ENCODE data around the gene PATJ. TPM values are rescaled to one million over a fixed set of nuclear protein-coding genes. Genes with fewer than 3 reads are reported as not detected.

Gene PATJ
- total RNA-seq, 1 experiment from 2014 or later = 47.3 TPM

GRCh38 chr1:62159940-62160348 lies 417.7 kb downstream of the PATJ start:
- Histone ChIP-seq H2AFZ (ENCODE audit: low read length) (no peak overlapping the region), H2BK15ac (ENCODE audit: low read depth, low read length) (no peak overlapping the region), H4K8ac (replicated peaks; ENCODE audit: insufficient read length, low read depth, low read length) (no peak overlapping the region), H4K91ac (ENCODE audit: insufficient read length, low read depth, low read length) (no peak overlapping the region), H4K20me1 (ENCODE audit: control insufficient read depth, insufficient read depth, insufficient read length) (no peaks in the 10 kb centered on the region), H3T11ph (ENCODE audit: low read length) (no peak overlapping the region), H3K4me1 (ENCODE audit: insufficient read depth, low read length) (no peaks in the 10 kb centered on the region), H3K18ac (ENCODE audit: insufficient read length, low read depth, low read length) (no peak overlapping the region), H2BK120ac (ENCODE audit: low read depth, low read length, poor library complexity, severe bottlenecking) (no peak overlapping the region), H3K23ac (ENCODE audit: insufficient read length, low read depth, low read length) (no peak overlapping the region), H3K56ac (ENCODE audit: insufficient read length, low read depth, low read length) (no peak overlapping the region), H2BK5ac (ENCODE audit: insufficient read length, low read length) (no peak overlapping the region), H3K14ac (ENCODE audit: insufficient read depth, low read length) (no peak overlapping the region), H3K79me1 (ENCODE audit: insufficient read depth, low read depth, low read length, poor library complexity, severe bottlenecking) (no peaks in the 10 kb centered on the region), H3K23me2 (ENCODE audit: insufficient read length, low read depth, low read length, poor library complexity, severe bottlenecking) (no peaks in the 10 kb centered on the region), H3K79me2 (ENCODE audit: insufficient read depth, low read length) (no peaks in the 10 kb centered on the region), H3K27ac (ENCODE audit: insufficient read length, low read depth, low read length) (no peak overlapping the region), H2BK20ac (ENCODE audit: low read depth, low read length, poor library complexity, severe bottlenecking) (no peak overlapping the region), H3K9me3 (ENCODE audit: control insufficient read depth, low read depth, low read length) (no peaks in the 10 kb centered on the region), H2BK12ac (ENCODE audit: insufficient read length, low read depth, low read length) (no peak overlapping the region), H3K4me2 (ENCODE audit: insufficient read depth, insufficient read length, low read length) (no peak overlapping the region), H4K5ac (ENCODE audit: insufficient read length, low read depth, low read length) (no peak overlapping the region), H2AK5ac (ENCODE audit: insufficient read length, low read length) (no peak overlapping the region), H3K27me3 (ENCODE audit: insufficient read depth, low read length) (no peaks in the 10 kb centered on the region), H3K9ac (ENCODE audit: extremely low read depth, insufficient read length, low read length) (no peak overlapping the region), H3K4ac (ENCODE audit: low read depth, low read length) (no peak overlapping the region)
- no peak for TF ChIP-seq CTCF (conservative IDR thresholded peaks at IDR 0.05)
- H3K9me3 Mint-ChIP-seq = no peaks in the 10 kb centered on the region
- H3K4me3 Mint-ChIP-seq = no peak overlapping the region
- DNase-seq = no peak
- H3K4me1 Mint-ChIP-seq = no peaks in the 10 kb centered on the region
- whole genome bisulfite sequencing (ENCODE audit: extremely low coverage, insufficient read length, low lambda C conversion rate) = no CpG with 5 or more reads among the region's 6 CpGs
- no peaks in the 10 kb centered on the region for H3K27me3 Mint-ChIP-seq (ENCODE audit: low read depth)
- H3K36me3 Mint-ChIP-seq (ENCODE audit: insufficient read depth in 1 of 3, low read depth in 3 of 3) = peaks cover 0 to 3% (median 0%) of the 10 kb centered on the region in 3 experiments; a peak in 3 of 7 replicates
- H3K27ac Mint-ChIP-seq = no peak overlapping the region

All from H9 (cell line).